Neuronal stem cell (in vitro differentiated cells): ENCODE measurements around the gene LY9.

Source experiments
- DNase-seq: peaks from one replicate; pipeline ENCODE4 v3.0.0-alpha.2; 2013; ENCODE audit warnings: low spot score
- H2AFZ ChIP-seq: one replicate; pipeline ENCODE4 v1.6.1; 2013; ENCODE audit warnings: mild to moderate bottlenecking, low read length, inconsistent platforms
- H2AK5ac ChIP-seq: 2 replicates; pipeline ENCODE4 v1.6.1; 2013; ENCODE audit warnings: low read depth, mild to moderate bottlenecking, inconsistent platforms, low read length, moderate library complexity, mixed read lengths
- H2BK120ac ChIP-seq: 2 replicates; pipeline ENCODE4 v1.6.1; 2013; ENCODE audit warnings: low read depth, mild to moderate bottlenecking, inconsistent platforms, low read length, moderate library complexity, mixed read lengths
- H2BK12ac ChIP-seq: one replicate; pipeline ENCODE4 v1.6.1; 2013; ENCODE audit warnings: low read length, inconsistent platforms
- H2BK15ac ChIP-seq: 2 replicates; pipeline ENCODE4 v1.6.1; 2013; ENCODE audit warnings: mild to moderate bottlenecking, low read length, inconsistent platforms, mixed read lengths
- H2BK5ac ChIP-seq: one replicate; pipeline ENCODE4 v1.6.1; 2013; ENCODE audit warnings: inconsistent platforms, mild to moderate bottlenecking, low read length, moderate library complexity
- H3K14ac ChIP-seq: one replicate; pipeline ENCODE4 v1.6.1; 2013; ENCODE audit warnings: low read length, inconsistent platforms
- H3K18ac ChIP-seq: 2 replicates; pipeline ENCODE4 v1.6.1; 2013; ENCODE audit warnings: low read length, inconsistent platforms
- H3K23ac ChIP-seq: 2 replicates; pipeline ENCODE4 v1.6.1; 2013; ENCODE audit warnings: low read depth, mild to moderate bottlenecking, mixed read lengths, low read length, inconsistent platforms; ENCODE audit not compliant: poor library complexity
- H3K27ac ChIP-seq: replicated peaks from 3 replicates; pipeline ENCODE4 v1.5.1; 2013; ENCODE audit warnings: low read length, inconsistent platforms
- H3K27me3 ChIP-seq, 3 experiments: 2 replicates each; pipeline ENCODE4 v1.6.1; 2013; ENCODE audit warnings: low read length in 3 of 3, mild to moderate bottlenecking in 2 of 3, inconsistent platforms in 1 of 3, low read depth in 1 of 3, mixed read lengths in 1 of 3, moderate library complexity in 1 of 3; ENCODE audit not compliant: control insufficient read depth in 3 of 3, insufficient read depth in 3 of 3
- H3K36me3 ChIP-seq, 2 donors: replicated peaks in 1 of 2; 2 replicates each; pipeline ENCODE4 v1.6.1; 2013; ENCODE audit warnings: low read length in 2 of 2; ENCODE audit not compliant: control insufficient read depth in 2 of 2, insufficient read depth in 2 of 2
- H3K4ac ChIP-seq: 2 replicates; pipeline ENCODE4 v1.6.1; 2013; ENCODE audit warnings: inconsistent platforms, mild to moderate bottlenecking, low read length, moderate library complexity
- H3K4me1 ChIP-seq, 2 donors: 1 replicate in 1 of 2; 2 replicates in 1 of 2; pipeline ENCODE4 v1.6.1; 2013; ENCODE audit warnings: low read length in 2 of 2, low read depth in 1 of 2; ENCODE audit not compliant: control insufficient read depth in 2 of 2, insufficient read depth in 1 of 2
- H3K4me2 ChIP-seq: one replicate; pipeline ENCODE4 v1.6.1; 2013; ENCODE audit warnings: mild to moderate bottlenecking, low read length, inconsistent platforms; ENCODE audit not compliant: insufficient read depth, poor library complexity, severe bottlenecking
- H3K4me3 ChIP-seq, 2 donors: 2 replicates each; pipeline ENCODE4 v1.5.1; 2013; ENCODE audit warnings: low read length in 2 of 2, mild to moderate bottlenecking in 2 of 2, inconsistent platforms in 1 of 2, moderate library complexity in 1 of 2
- H3K79me1 ChIP-seq: one replicate; pipeline ENCODE4 v1.6.1; 2013; ENCODE audit warnings: low read depth, mild to moderate bottlenecking, inconsistent platforms, low read length, moderate library complexity
- H3K9ac ChIP-seq: one replicate; pipeline ENCODE4 v1.6.1; 2013; ENCODE audit warnings: mild to moderate bottlenecking, low read depth, low read length, inconsistent platforms; ENCODE audit not compliant: poor library complexity
- H3K9me3 ChIP-seq, 2 donors: replicated peaks in 1 of 2; 2 replicates each; pipeline versions ENCODE3 to v1.6.1; 2013; ENCODE audit warnings: low read length in 2 of 2, mild to moderate bottlenecking in 2 of 2, inconsistent platforms in 1 of 2, low read depth in 1 of 2, mixed read lengths in 1 of 2, moderate library complexity in 1 of 2; ENCODE audit not compliant: control insufficient read depth in 2 of 2, insufficient read depth in 1 of 2
- H4K8ac ChIP-seq: one replicate; pipeline ENCODE4 v1.6.1; 2013; ENCODE audit warnings: low read depth, mild to moderate bottlenecking, inconsistent platforms, low read length, moderate library complexity
- H4K91ac ChIP-seq: one replicate; pipeline ENCODE4 v1.6.1; 2013; ENCODE audit warnings: low read length, low read depth, mild to moderate bottlenecking, inconsistent platforms; ENCODE audit not compliant: poor library complexity
- WGBS, 2 donors: extraction: QIAGEN DNeasy Blood & Tissue Kit; methylation state at CpG; one replicate each; pipeline ENCODE4 v1.1.7; 2013; ENCODE audit warnings: missing lambda C conversion rate in 2 of 2, mixed read lengths in 1 of 2; ENCODE audit not compliant: insufficient read length in 2 of 2, insufficient replicate concordance in 1 of 2; ENCODE audit errors: extremely low coverage in 2 of 2; 5-methylcytosine and 5-hydroxymethylcytosine counted together

Gene LY9

DNA sequence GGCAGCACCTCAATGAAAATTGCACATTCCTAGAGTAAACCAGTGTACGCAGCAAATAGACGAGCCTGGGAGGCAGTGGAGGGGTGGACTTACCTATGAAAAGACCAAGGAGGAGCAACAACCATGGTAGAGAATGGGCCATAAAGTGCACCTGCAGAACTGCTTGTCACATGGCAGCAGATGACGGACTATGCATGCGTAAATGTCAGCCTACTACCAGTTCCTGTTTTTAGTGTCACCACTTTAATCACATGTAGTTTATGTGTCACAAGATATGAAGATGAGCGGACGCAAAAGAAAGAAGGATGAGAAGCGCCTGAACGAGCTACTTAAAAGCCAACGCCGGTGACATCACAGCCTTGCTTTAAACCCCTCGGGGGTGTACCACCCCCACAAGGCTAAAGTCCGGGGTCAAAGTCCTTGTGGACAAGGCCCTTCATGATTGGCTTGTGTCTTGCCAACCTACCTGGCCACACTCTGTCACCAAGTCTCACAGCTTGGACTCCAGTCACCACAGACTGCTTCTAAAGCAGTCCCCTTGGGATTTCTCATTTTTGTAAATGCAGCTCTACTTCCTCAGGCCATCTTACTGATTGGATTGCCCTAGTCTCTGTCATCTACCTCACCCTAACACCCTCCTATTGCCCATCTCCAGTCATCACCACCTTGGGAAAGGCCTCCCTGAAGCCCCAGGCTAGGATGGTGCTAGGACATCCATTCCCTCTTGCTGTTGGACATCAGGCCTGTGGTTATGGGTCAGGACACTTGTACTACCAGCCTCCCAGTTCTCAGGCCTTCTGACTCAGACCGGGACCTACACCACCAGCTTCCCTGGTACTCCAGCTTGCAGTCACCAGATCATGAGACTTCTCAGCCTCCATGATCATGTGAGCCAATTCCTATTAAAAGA, 6.0 kb upstream of the LY9 start:
- no CpG with 5 or more reads among the region's 13 CpGs for WGBS, 2 donors
- no peak overlapping the region for H3K4me2 ChIP-seq
- no peak overlapping the region for H4K91ac ChIP-seq
- no peak overlapping the region for H3K18ac ChIP-seq
- H3K79me1 ChIP-seq, result no peaks in the 10 kb centered on the region
- no peak overlapping the region for H3K27ac ChIP-seq
- H3K4ac ChIP-seq, result no peak overlapping the region
- H3K4me3 ChIP-seq, result peak overlapping the region in 1 of 2 donors; percentile 18
- no peak overlapping the region for H3K9ac ChIP-seq
- no peak overlapping the region for H2BK5ac ChIP-seq
- H3K4me1 ChIP-seq, result no peaks in the 10 kb centered on the region
- H2AFZ ChIP-seq, result no peak overlapping the region
- H3K23ac ChIP-seq, result no peak overlapping the region
- H2BK15ac ChIP-seq, result no peak overlapping the region
- H3K9me3 ChIP-seq, result peaks cover 0 to 2% of the 10 kb centered on the region in 2 donors
- no peak for DNase-seq
- no peak overlapping the region for H2AK5ac ChIP-seq
- no peaks in the 10 kb centered on the region for H3K27me3 ChIP-seq
- no peak overlapping the region for H4K8ac ChIP-seq
- H3K14ac ChIP-seq, result no peak overlapping the region
- H2BK120ac ChIP-seq, result no peak overlapping the region
- H3K36me3 ChIP-seq, result no peaks in the 10 kb centered on the region
- H2BK12ac ChIP-seq, result no peak overlapping the region

DNA sequence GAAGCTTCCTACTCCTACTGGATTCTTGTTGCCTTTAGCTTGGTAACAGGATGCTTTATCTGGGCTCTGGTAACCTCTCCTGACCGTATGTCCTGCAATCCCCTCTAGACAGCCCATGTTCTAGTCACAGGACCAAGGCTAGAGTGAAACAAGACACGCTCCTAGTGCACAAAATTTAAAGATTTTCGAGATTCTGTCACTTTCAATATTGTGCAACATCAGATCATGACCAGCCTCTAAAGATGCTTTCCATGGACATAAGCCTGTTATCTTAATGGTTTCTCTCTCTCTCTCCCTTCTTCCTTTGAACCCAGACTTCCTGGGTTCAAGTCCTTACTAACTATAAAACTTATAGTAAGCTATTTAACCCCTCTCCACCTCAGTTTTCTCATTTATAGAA, 1.6 kb upstream of the LY9 start:
- H3K14ac ChIP-seq, result no peak overlapping the region
- H3K18ac ChIP-seq, result no peak overlapping the region
- no peak overlapping the region for H3K9ac ChIP-seq
- H2BK12ac ChIP-seq, result no peak overlapping the region
- no peak for DNase-seq
- H3K4me1 ChIP-seq, result no peaks in the 10 kb centered on the region
- no peaks in the 10 kb centered on the region for H3K79me1 ChIP-seq
- H3K27ac ChIP-seq, result no peak overlapping the region
- no peaks in the 10 kb centered on the region for H3K27me3 ChIP-seq
- no peak overlapping the region for H2BK5ac ChIP-seq
- no peak overlapping the region for H4K91ac ChIP-seq
- H2BK15ac ChIP-seq, result no peak overlapping the region
- H3K23ac ChIP-seq, result no peak overlapping the region
- H3K9me3 ChIP-seq, result peaks cover 0 to 2% of the 10 kb centered on the region in 2 donors
- H3K36me3 ChIP-seq, result no peaks in the 10 kb centered on the region
- WGBS, 2 donors, result no CpG with 5 or more reads among the region's 3 CpGs
- no peak overlapping the region for H4K8ac ChIP-seq
- H2AK5ac ChIP-seq, result no peak overlapping the region
- no peak overlapping the region for H3K4me3 ChIP-seq
- H2AFZ ChIP-seq, result no peak overlapping the region
- H3K4ac ChIP-seq, result no peak overlapping the region
- no peak overlapping the region for H2BK120ac ChIP-seq
- H3K4me2 ChIP-seq, result no peak overlapping the region

DNA sequence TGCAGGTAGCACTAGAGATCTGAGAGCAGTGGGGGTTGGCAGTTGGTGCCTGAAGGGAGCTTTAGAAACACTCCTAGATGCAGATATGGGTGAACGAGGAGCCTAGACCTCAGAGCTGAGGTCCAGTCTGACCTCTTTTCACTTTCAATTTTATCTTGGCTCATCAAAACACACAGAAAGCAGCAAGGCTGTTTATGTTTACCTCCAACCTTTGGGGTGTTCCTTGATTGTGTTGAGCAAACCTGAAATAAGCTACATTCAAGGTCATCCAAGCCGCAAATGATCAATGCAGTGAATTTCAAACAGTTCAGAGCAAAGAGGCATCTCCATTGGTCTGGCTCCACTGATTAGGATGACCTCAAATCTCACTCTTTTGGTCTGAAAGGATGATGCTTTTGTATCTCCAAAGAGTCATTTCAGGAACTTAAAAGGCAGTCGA, 1.3 kb downstream of the LY9 start:
- no peak overlapping the region for H2AFZ ChIP-seq
- H2BK15ac ChIP-seq, result no peak overlapping the region
- H3K23ac ChIP-seq, result no peak overlapping the region
- peak overlapping the region; percentile 17 for H3K18ac ChIP-seq
- no peak overlapping the region for H3K4me2 ChIP-seq
- no peak overlapping the region for H3K4ac ChIP-seq
- no peak overlapping the region for H2BK12ac ChIP-seq
- no peak overlapping the region for H4K91ac ChIP-seq
- H2BK120ac ChIP-seq, result no peak overlapping the region
- no peak overlapping the region for H4K8ac ChIP-seq
- no CpG with 5 or more reads among the region's 3 CpGs for WGBS, 2 donors
- H3K79me1 ChIP-seq, result no peaks in the 10 kb centered on the region
- H3K36me3 ChIP-seq, result no peaks in the 10 kb centered on the region
- H2BK5ac ChIP-seq, result no peak overlapping the region
- peaks cover 0 to 2% of the 10 kb centered on the region in 2 donors for H3K9me3 ChIP-seq
- H3K9ac ChIP-seq, result no peak overlapping the region
- H3K4me1 ChIP-seq, result no peaks in the 10 kb centered on the region
- H3K14ac ChIP-seq, result no peak overlapping the region
- no peak overlapping the region for H2AK5ac ChIP-seq
- DNase-seq, result no peak
- no peak overlapping the region for H3K4me3 ChIP-seq
- H3K27me3 ChIP-seq, result no peaks in the 10 kb centered on the region
- no peak overlapping the region for H3K27ac ChIP-seq

- H3K18ac ChIP-seq, result no peak overlapping the region
- H3K4ac ChIP-seq, result no peak overlapping the region
- no peak overlapping the region for H4K91ac ChIP-seq
- H2BK15ac ChIP-seq, result no peak overlapping the region
- no peak overlapping the region for H2BK120ac ChIP-seq
- H3K79me1 ChIP-seq, result no peaks in the 10 kb centered on the region
- H3K9ac ChIP-seq, result no peak overlapping the region
- H3K9me3 ChIP-seq, result peaks cover 0 to 2% of the 10 kb centered on the region in 2 donors
- H3K27me3 ChIP-seq, result no peaks in the 10 kb centered on the region
- H3K23ac ChIP-seq, result no peak overlapping the region
- no peak overlapping the region for H3K4me2 ChIP-seq
- no peak overlapping the region for H2BK12ac ChIP-seq
- no peaks in the 10 kb centered on the region for H3K4me1 ChIP-seq
- H2BK5ac ChIP-seq, result no peak overlapping the region
- H3K27ac ChIP-seq, result no peak overlapping the region
- H3K14ac ChIP-seq, result no peak overlapping the region
- no peaks in the 10 kb centered on the region for H3K36me3 ChIP-seq
- WGBS, 2 donors, result no CpG with 5 or more reads among the region's 4 CpGs
- no peak overlapping the region for H4K8ac ChIP-seq
- H2AK5ac ChIP-seq, result no peak overlapping the region
- no peak for DNase-seq
- no peak overlapping the region for H2AFZ ChIP-seq
- H3K4me3 ChIP-seq, result no peak overlapping the region
Measured at GRCh38 chr1:160797861-160798273, 1.9 kb downstream of the LY9 start.
